Spleen (tissue), 11 donors: ENCODE results near the gene RAB2B. TPM values are rescaled to one million over a fixed set of nuclear protein-coding genes. Genes with fewer than 3 reads are reported as not detected.

Experiments used
- DNase-seq: peaks from one replicate; pipeline ENCODE4 v3.0.0-alpha.2; 2020
- H3K27ac ChIP-seq, 8 donors: fragments of 200-600 bp; sonication (generic) in 7 of 8; 1 replicate in 4 of 8; 2 replicates in 4 of 8; pipeline versions ENCODE4 v1.5.0 to v1.8.0; 2016 to 2021; ENCODE audit warnings: inconsistent platforms in 4 of 8, mild to moderate bottlenecking in 4 of 8, moderate library complexity in 1 of 8
- H3K27me3 ChIP-seq, 7 donors: fragments of 200-600 bp; sonication (generic) in 6 of 7; replicated peaks in 1 of 7; 1 replicate in 4 of 7; 2 replicates in 3 of 7; pipeline versions ENCODE4 v1.5.0 to v1.8.0; 2016 to 2021; ENCODE audit warnings: inconsistent platforms in 3 of 7, mild to moderate bottlenecking in 1 of 7
- H3K36me3 ChIP-seq, 6 donors: fragments of 200-600 bp; sonication (generic) in 5 of 6; 1 replicate in 4 of 6; 2 replicates in 2 of 6; pipeline versions ENCODE4 v1.5.0 to v1.8.0; 2016 to 2021; ENCODE audit warnings: inconsistent platforms in 2 of 6
- H3K4me1 ChIP-seq, 6 donors: fragments of 200-600 bp; sonication (generic) in 5 of 6; 1 replicate in 3 of 6; 2 replicates in 3 of 6; pipeline versions ENCODE4 v1.5.0 to v1.8.0; 2016 to 2021; ENCODE audit warnings: inconsistent platforms in 3 of 6
- H3K4me3 ChIP-seq, 8 donors: fragments of 200-600 bp; sonication (generic) in 7 of 8; 1 replicate in 4 of 8; 2 replicates in 4 of 8; pipeline versions ENCODE4 v1.5.0 to v1.8.0; 2016 to 2021; ENCODE audit warnings: inconsistent platforms in 4 of 8, mild to moderate bottlenecking in 4 of 8, moderate library complexity in 2 of 8
- H3K9me3 ChIP-seq, 8 donors: fragments of 200-600 bp; sonication (generic) in 7 of 8; 1 replicate in 4 of 8; 2 replicates in 4 of 8; pipeline versions ENCODE4 v1.5.0 to v1.8.0; 2016 to 2021; ENCODE audit warnings: inconsistent platforms in 4 of 8
- POLR2A ChIP-seq, 3 donors: fragments of 450-650 bp; IDR thresholded peaks; one replicate each; pipeline ENCODE4 v1.5.1; 2017; ENCODE audit warnings: antibody characterized with exemption in 3 of 3, mild to moderate bottlenecking in 1 of 3
- POLR2AphosphoS5 ChIP-seq, 3 donors: sonication (generic); formaldehyde crosslinking; IDR thresholded peaks; one replicate each; pipeline ENCODE4 v1.5.1; 2017; ENCODE audit warnings: antibody characterized with exemption in 3 of 3
- WGBS, 5 donors: extraction: QIAGEN DNeasy Blood & Tissue Kit in 3 of 5; methylation state at CpG; one replicate each; pipeline versions ENCODE4 v1.1.5 to v1.1.7; 2013 to 2018; 5-methylcytosine and 5-hydroxymethylcytosine counted together
- intact Hi-C: fragments of 100-400 bp; cut with DNase I; formaldehyde crosslinking; loops from one replicate; pipeline ENCODE4 v1.15.0; 2023; ENCODE audit warnings: low total_unique reads
- polyA plus RNA-seq, 3 donors: library from polyadenylated mRNA; stranded (reverse); fragments of 200-250 nt; gene quantifications; one replicate each; pipeline ENCODE4 v1.2.1, GENCODE V29; 2013
- total RNA-seq, 7 donors: library from RNA; depleted of rRNA in 3 of 7; stranded (reverse); fragments of >200 nt in 3 of 7; fragmentation: NEBNext Ultra II Directional in 4 of 7; extraction: Animal tissue kit (Norgen Biotek cat#: 25700) in 4 of 7; gene quantifications; one replicate each; pipeline versions ENCODE4 v1.1.0 to v1.2.1, GENCODE V29; 2016 to 2021
- TF ChIP-seq, protein P1 (sequence below), 11 experiments: fragments of 200-600 bp in 7 of 11; fragments of 450-650 bp in 4 of 11; sonication (generic) in 4 of 11; IDR thresholded peaks in 8 of 11; conservative IDR thresholded peaks in 3 of 11; 1 replicate in 7 of 11; 2 replicates in 4 of 11; pipeline versions ENCODE4 v1.4.0 to v1.8.0; 2016 to 2021; ENCODE audit warnings: antibody characterized with exemption in 11 of 11, inconsistent platforms in 4 of 11, mild to moderate bottlenecking in 1 of 11
- donor health status: healthy with polysubstance abuse.
- donor health status: DM: no; HTN: no; CAD: no; lungs with moderate emphysema.
- donor health status: DM: no; HTN: no; CAD: no.
- donor health status: Bipolar disorder and iron deficiency.
- donor health status: healthy.
- donor health status: DM: no; HTN: no; CAD: no.
- donor health status: DM: yes; HTN: yes; CAD: no.

RAB2B gene
- total and polyA plus RNA-seq, 10 donors = 7.2 to 34.2 (median 26.4) TPM

DNA sequence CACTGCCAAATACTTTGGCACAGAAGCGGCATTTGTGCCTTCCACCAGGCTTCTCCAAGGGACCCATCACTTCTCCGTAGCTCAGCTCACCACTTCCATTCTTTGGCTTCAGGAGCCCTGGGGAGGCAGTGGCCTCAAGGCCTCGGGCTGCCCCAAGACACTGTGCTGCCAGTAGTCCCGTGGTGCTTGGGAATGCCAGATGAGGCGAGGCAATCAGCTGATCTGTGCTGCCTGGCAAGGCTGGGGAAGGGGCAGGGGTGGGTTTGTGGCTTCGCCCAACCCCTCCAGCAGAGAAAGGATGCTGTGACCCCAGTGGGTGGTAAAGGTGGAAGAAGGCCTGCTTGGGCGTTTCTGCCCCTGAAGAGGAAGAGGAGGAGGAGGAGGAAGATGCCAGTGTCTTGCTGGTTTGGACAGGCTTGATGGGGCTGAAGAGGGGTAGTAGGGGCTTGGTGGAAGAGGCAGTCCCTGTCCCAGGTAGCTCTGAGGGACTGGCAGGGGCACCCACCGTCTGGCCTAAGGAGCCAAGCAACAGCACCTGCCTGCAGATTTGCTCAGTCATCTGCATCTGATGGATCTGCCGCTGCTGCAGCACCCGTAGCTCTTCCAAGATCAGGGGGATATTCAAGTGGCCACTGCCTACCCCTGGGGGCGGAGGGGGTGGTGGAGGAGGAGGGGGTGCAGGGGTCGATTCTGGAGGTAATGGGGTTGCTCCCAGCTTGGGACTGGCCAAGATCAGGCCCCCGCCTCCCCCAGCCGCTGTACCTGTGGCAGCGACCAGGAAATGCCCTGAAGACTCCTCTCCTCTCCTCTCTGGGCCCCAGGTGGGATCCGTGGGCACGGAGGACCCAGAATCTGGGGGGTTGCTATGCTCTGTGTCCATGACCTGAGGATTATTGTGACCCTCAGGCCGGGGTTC lies 48.1 kb upstream of the RAB2B start:
- WGBS, 5 donors = 84 to 96% (median 91%) methylated on average over 12 to 18 of the region's 18 CpGs
- Histone ChIP-seq H3K4me3 (peak overlapping the region in 2 of 8 donors; percentile 76 to 81), H3K36me3 (no peaks in the 10 kb centered on the region), H3K9me3 (no peaks in the 10 kb centered on the region), H3K27me3 (peaks cover 0 to 9% (median 0%) of the 10 kb centered on the region in 7 donors), H3K27ac (no peak overlapping the region), H3K4me1 (peaks cover 3 to 37% (median 13%) of the 10 kb centered on the region in 6 donors)
- intact Hi-C loops = no loop called here
- no peak for TF ChIP-seq POLR2AphosphoS5 (IDR thresholded peaks at IDR 0.05)
- TF ChIP-seq, protein P1, sequence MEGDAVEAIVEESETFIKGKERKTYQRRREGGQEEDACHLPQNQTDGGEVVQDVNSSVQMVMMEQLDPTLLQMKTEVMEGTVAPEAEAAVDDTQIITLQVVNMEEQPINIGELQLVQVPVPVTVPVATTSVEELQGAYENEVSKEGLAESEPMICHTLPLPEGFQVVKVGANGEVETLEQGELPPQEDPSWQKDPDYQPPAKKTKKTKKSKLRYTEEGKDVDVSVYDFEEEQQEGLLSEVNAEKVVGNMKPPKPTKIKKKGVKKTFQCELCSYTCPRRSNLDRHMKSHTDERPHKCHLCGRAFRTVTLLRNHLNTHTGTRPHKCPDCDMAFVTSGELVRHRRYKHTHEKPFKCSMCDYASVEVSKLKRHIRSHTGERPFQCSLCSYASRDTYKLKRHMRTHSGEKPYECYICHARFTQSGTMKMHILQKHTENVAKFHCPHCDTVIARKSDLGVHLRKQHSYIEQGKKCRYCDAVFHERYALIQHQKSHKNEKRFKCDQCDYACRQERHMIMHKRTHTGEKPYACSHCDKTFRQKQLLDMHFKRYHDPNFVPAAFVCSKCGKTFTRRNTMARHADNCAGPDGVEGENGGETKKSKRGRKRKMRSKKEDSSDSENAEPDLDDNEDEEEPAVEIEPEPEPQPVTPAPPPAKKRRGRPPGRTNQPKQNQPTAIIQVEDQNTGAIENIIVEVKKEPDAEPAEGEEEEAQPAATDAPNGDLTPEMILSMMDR (IDR thresholded peaks at IDR 0.05 in 8 of 11, conservative IDR thresholded peaks at IDR 0.05 in 3 of 11) = no peak
- no peak for TF ChIP-seq POLR2A (IDR thresholded peaks at IDR 0.05)
- DNase-seq = peak; percentile 71

DNA sequence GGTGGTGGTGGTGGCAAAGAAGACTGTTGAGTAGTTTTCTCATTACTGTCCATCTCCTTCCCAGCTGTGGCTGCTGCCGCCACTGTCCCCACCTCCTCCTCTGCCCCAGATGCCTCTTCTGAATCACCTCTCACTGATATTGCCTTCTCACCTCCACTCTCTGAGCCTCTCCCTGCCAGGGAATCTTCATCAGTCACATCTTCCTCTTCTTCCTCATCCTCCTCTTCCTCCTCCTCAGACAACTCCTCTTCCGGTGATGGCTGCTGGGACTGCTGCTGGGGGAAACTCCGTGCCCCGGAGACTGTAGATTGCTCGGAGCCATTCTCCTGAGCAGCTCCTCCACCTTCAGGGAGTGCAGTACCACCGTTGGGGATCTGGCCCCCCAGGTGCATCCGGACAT lies 46.4 kb upstream of the RAB2B start:
- no peak overlapping the region for H3K27ac ChIP-seq
- TF ChIP-seq POLR2AphosphoS5 (IDR thresholded peaks at IDR 0.05) (no peak), POLR2A (IDR thresholded peaks at IDR 0.05) (no peak)
- TF ChIP-seq, protein P1 (IDR thresholded peaks at IDR 0.05 in 8 of 11, conservative IDR thresholded peaks at IDR 0.05 in 3 of 11) = no peak
- intact Hi-C loops = no loop called here
- peaks cover 3 to 30% (median 13%) of the 10 kb centered on the region in 6 donors for H3K4me1 ChIP-seq
- no peaks in the 10 kb centered on the region for H3K36me3 ChIP-seq
- no peak for DNase-seq
- no peak overlapping the region for H3K4me3 ChIP-seq
- H3K27me3 ChIP-seq = peaks cover 0 to 9% (median 0%) of the 10 kb centered on the region in 7 donors
- no peaks in the 10 kb centered on the region for H3K9me3 ChIP-seq
- 74 to 89% (median 77%) methylated on average over 6 to 7 of the region's 7 CpGs for WGBS, 5 donors

DNA sequence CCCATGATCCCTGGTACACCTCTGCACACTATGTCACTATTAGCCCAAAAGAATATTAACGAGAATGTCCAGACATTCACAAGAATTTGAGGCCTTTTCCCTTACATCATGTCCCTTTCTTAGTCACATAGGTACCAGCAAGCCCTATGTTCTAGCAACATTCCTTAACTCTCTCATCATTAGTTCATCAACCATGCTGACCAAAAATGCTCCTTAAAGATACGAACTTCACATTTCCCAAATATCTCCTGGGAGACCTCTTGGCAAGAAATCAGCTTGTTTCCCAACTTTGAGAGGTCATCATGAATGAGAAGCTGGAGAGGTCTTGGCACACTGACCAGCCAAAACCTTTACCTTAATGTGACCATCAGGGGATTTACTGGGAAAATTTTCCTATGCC lies 44.7 kb upstream of the RAB2B start:
- peaks cover 0 to 9% (median 0%) of the 10 kb centered on the region in 7 donors for H3K27me3 ChIP-seq
- DNase-seq = no peak
- TF ChIP-seq POLR2A (IDR thresholded peaks at IDR 0.05) (no peak), POLR2AphosphoS5 (IDR thresholded peaks at IDR 0.05) (no peak)
- TF ChIP-seq, protein P1 (IDR thresholded peaks at IDR 0.05 in 8 of 11, conservative IDR thresholded peaks at IDR 0.05 in 3 of 11) = no peak
- intact Hi-C loops = no loop called here
- H3K4me3 ChIP-seq = no peak overlapping the region
- no peak overlapping the region for H3K27ac ChIP-seq
- H3K9me3 ChIP-seq = no peaks in the 10 kb centered on the region
- peaks cover 0 to 17% (median 3%) of the 10 kb centered on the region in 6 donors for H3K4me1 ChIP-seq
- H3K36me3 ChIP-seq = no peaks in the 10 kb centered on the region
- 67 to 89% (median 85%) methylated on average over 2 of the region's 2 CpGs for WGBS, 5 donors

DNA sequence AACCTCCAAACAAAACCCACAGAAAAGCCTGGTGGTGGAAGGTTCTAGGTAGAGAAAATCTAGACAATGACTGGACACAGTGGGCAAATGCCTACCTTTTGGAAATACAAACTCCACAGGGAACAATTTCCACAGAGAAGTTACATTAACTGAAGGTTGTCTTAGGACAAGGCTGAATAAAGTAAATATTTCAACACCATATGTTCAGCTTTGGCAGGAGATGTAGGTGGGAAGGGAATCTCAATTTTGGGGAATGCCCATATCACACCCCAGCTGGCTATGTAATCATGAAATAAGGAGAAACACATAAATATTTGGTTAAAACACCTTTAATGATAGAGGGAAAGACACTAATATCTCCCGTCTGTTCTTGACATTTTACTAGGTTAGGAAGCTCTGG lies 44.0 kb upstream of the RAB2B start:
- no peaks in the 10 kb centered on the region for H3K9me3 ChIP-seq
- TF ChIP-seq POLR2A (IDR thresholded peaks at IDR 0.05) = no peak
- TF ChIP-seq, protein P1 (IDR thresholded peaks at IDR 0.05 in 8 of 11, conservative IDR thresholded peaks at IDR 0.05 in 3 of 11) = no peak
- no peak for TF ChIP-seq POLR2AphosphoS5 (IDR thresholded peaks at IDR 0.05)
- 83 to 100% (median 91%) methylated on average over 1 of the region's 1 CpG for WGBS, 5 donors
- H3K4me1 ChIP-seq = peaks cover 0 to 10% (median 2%) of the 10 kb centered on the region in 6 donors
- H3K4me3 ChIP-seq = no peak overlapping the region
- intact Hi-C loops = no loop called here
- H3K36me3 ChIP-seq = no peaks in the 10 kb centered on the region
- peaks cover 0 to 1% (median 0%) of the 10 kb centered on the region in 7 donors for H3K27me3 ChIP-seq
- no peak overlapping the region for H3K27ac ChIP-seq
- no peak for DNase-seq
